HCT116 (cell line): ENCODE results near the gene LDLRAD4. TPM values are rescaled to one million over a fixed set of nuclear protein-coding genes. Genes with fewer than 3 reads are reported as not detected.

Experiments used
- ATAC-seq: fragments of 200-7000 bp; cut with Tn5 transposase; 2 replicates; pipeline ENCODE4 v1.9.1; 2020; ENCODE audit warnings: mild to moderate bottlenecking, moderate library complexity
- BruUV-seq: library from RNA; stranded (reverse); fragments of 400-500 nt; replicated peaks from 2 replicates; lab custom pipeline; 2021; lab: Mats Ljungman, UMichigan
- CTCF ChIA-PET: fragments of 300-600 bp; sonication (Branson Sonifier 250); formaldehyde crosslinking; loops from one replicate; lab custom pipeline; 2021; ENCODE audit warnings: antibody characterized with exemption; lab: Charles Lee
- POLR2A ChIA-PET: fragments of 300-600, 350-600 bp; sonication (Branson Sonifier 250); formaldehyde crosslinking; loops from one replicate; lab custom pipeline; 2021; ENCODE audit warnings: antibody characterized with exemption; lab: Charles Lee
- RAD21 ChIA-PET, 2 experiments: fragments of 300-600 bp; sonication (Branson Sonifier 250); formaldehyde crosslinking; loops; one replicate each; lab custom pipeline; 2023; ENCODE audit warnings: low total read pairs in 2 of 2; ENCODE audit not compliant: uncharacterized antibody in 2 of 2, unreplicated experiment in 2 of 2, low non-redundant PET in 1 of 2; lab: Charles Lee
- DNase-seq: peaks from one replicate; pipeline ENCODE4 v3.0.0-alpha.2; 2010; ENCODE audit warnings: low read depth, low spot score
- H2AFZ ChIP-seq: fragments of 200-600 bp; shearing (Covaris generic), sonication (generic); 2 replicates; pipeline ENCODE4 v1.6.1; 2017; ENCODE audit warnings: low read depth, mixed run types, mixed read lengths, antibody characterized with exemption, low read length; ENCODE audit not compliant: poor library complexity, severe bottlenecking
- H3K27ac ChIP-seq: 2 replicates; pipeline ENCODE4 v1.5.1; 2012; ENCODE audit warnings: low read depth, low read length
- H3K27me3 ChIP-seq: fragments of 200-600 bp; sonication (generic); 2 replicates; pipeline ENCODE4 v1.6.1; 2016; ENCODE audit warnings: mixed run types, low read length, mixed read lengths; ENCODE audit not compliant: insufficient read depth
- H3K36me3 ChIP-seq, 2 experiments: fragments of 200-500 bp in 1 of 2; fragments of 200-600 bp in 1 of 2; sonication (Bioruptor generic) in 1 of 2; sonication (generic) in 1 of 2; 2 replicates each; pipeline versions ENCODE4 v1.5.1 to v1.6.1; 2014 to 2016; ENCODE audit warnings: low read length in 2 of 2, inconsistent platforms in 1 of 2, mixed read lengths in 1 of 2, mixed run types in 1 of 2; ENCODE audit not compliant: insufficient read depth in 2 of 2, control insufficient read depth in 1 of 2
- H3K4me1 ChIP-seq, 2 experiments: fragments of 200-600 bp in 1 of 2; sonication (generic) in 1 of 2; 2 replicates each; pipeline versions ENCODE4 v1.5.1 to v1.6.1; 2012 to 2017; ENCODE audit warnings: low read length in 2 of 2, inconsistent platforms in 1 of 2, mild to moderate bottlenecking in 1 of 2, mixed read lengths in 1 of 2, mixed run types in 1 of 2, moderate library complexity in 1 of 2; ENCODE audit not compliant: insufficient read depth in 2 of 2, control insufficient read depth in 1 of 2
- H3K4me2 ChIP-seq: fragments of 200-600 bp; sonication (generic); 2 replicates; pipeline ENCODE4 v1.6.1; 2017; ENCODE audit warnings: mixed run types, low read length, mixed read lengths
- H3K4me3 ChIP-seq, 2 experiments: fragments of 200-600 bp in 1 of 2; sonication (generic) in 1 of 2; replicated peaks in 1 of 2; 2 replicates each; pipeline ENCODE4 v1.5.1; 2011 to 2016; ENCODE audit warnings: low read length in 2 of 2, control low read depth in 1 of 2, low read depth in 1 of 2, mild to moderate bottlenecking in 1 of 2, mixed read lengths in 1 of 2, mixed run types in 1 of 2
- H3K79me2 ChIP-seq: fragments of 200-600 bp; sonication (generic); 2 replicates; pipeline ENCODE4 v1.6.1; 2017; ENCODE audit warnings: mild to moderate bottlenecking, mixed run types, low read length, moderate library complexity, mixed read lengths; ENCODE audit not compliant: insufficient read depth
- H3K9ac ChIP-seq: fragments of 200-600 bp; sonication (generic); 2 replicates; pipeline ENCODE4 v1.6.1; 2016; ENCODE audit warnings: low read length, mixed read lengths
- H3K9me2 ChIP-seq: fragments of 200-600 bp; sonication (generic), shearing (Covaris generic); 2 replicates; pipeline ENCODE4 v1.6.1; 2017; ENCODE audit warnings: mixed run types, mild to moderate bottlenecking, moderate library complexity; ENCODE audit not compliant: insufficient read depth
- H3K9me3 ChIP-seq, 2 experiments: fragments of 200-500 bp in 1 of 2; fragments of 200-600 bp in 1 of 2; sonication (Bioruptor generic) in 1 of 2; sonication (generic) in 1 of 2; 2 replicates each; pipeline ENCODE4 v1.6.1; 2014 to 2017; ENCODE audit warnings: low read length in 2 of 2, mixed read lengths in 2 of 2, inconsistent platforms in 1 of 2, low read depth in 1 of 2, mild to moderate bottlenecking in 1 of 2, mixed run types in 1 of 2, moderate library complexity in 1 of 2; ENCODE audit not compliant: control insufficient read depth in 1 of 2, insufficient read depth in 1 of 2
- H4K20me1 ChIP-seq: fragments of 200-600 bp; sonication (generic), shearing (Covaris generic); 2 replicates; pipeline ENCODE4 v1.6.1; 2017; ENCODE audit warnings: mixed run types, mild to moderate bottlenecking, moderate library complexity; ENCODE audit not compliant: insufficient read depth
- CBX3 ChIP-seq: IDR thresholded peaks from 2 replicates; pipeline ENCODE4 v1.6.1; 2012; ENCODE audit warnings: low read depth
- CTCF ChIP-seq, 3 experiments: fragments of 200-600 bp in 1 of 3; sonication (generic) in 1 of 3; IDR thresholded peaks in 2 of 3; conservative IDR thresholded peaks in 1 of 3; 2 replicates each; pipeline ENCODE4 v1.5.1; 2012 to 2017; ENCODE audit warnings: low read depth in 2 of 3, low read length in 2 of 3, antibody characterized with exemption in 1 of 3, borderline replicate concordance in 1 of 3, control low read depth in 1 of 3, mild to moderate bottlenecking in 1 of 3, mixed read lengths in 1 of 3, mixed run types in 1 of 3, moderate library complexity in 1 of 3; ENCODE audit not compliant: insufficient read depth in 1 of 3
- EGR1 ChIP-seq: IDR thresholded peaks from 2 replicates; pipeline ENCODE4 v1.6.1; 2012; ENCODE audit warnings: low read depth
- EZH2 ChIP-seq: fragments of 200-600 bp; sonication (generic); IDR thresholded peaks from 2 replicates; pipeline ENCODE4 v1.6.1; 2017; ENCODE audit warnings: antibody characterized with exemption, mixed run types
- FOSL1 ChIP-seq: IDR thresholded peaks from 2 replicates; pipeline ENCODE4 v1.6.1; 2012; ENCODE audit warnings: low read depth
- JUND ChIP-seq: IDR thresholded peaks from 2 replicates; pipeline ENCODE4 v1.6.1; 2012
- MAX ChIP-seq: IDR thresholded peaks from 2 replicates; pipeline ENCODE4 v1.6.1; 2012
- POLR2A ChIP-seq: IDR thresholded peaks from 2 replicates; pipeline ENCODE4 v1.7.0; 2011; ENCODE audit warnings: borderline replicate concordance; ENCODE audit not compliant: insufficient read depth, insufficient read length; ENCODE audit errors: extremely low read depth
- POLR2AphosphoS5 ChIP-seq: IDR thresholded peaks from 2 replicates; pipeline ENCODE4 v1.6.1; 2011; ENCODE audit warnings: mild to moderate bottlenecking, low read depth, low read length, moderate library complexity
- RAD21 ChIP-seq: IDR thresholded peaks from 2 replicates; pipeline ENCODE4 v1.6.1; 2012; ENCODE audit warnings: low read depth, mild to moderate bottlenecking
- SIN3A ChIP-seq: IDR thresholded peaks from 2 replicates; pipeline ENCODE4 v1.6.1; 2012; ENCODE audit warnings: low read depth
- YY1 ChIP-seq: IDR thresholded peaks from 2 replicates; pipeline ENCODE4 v1.6.1; 2011; ENCODE audit warnings: low read length, low read depth, moderate library complexity, mild to moderate bottlenecking; ENCODE audit not compliant: insufficient replicate concordance; ENCODE audit errors: extremely low read depth
- ZBTB33 ChIP-seq: IDR thresholded peaks from 2 replicates; pipeline ENCODE4 v1.6.1; 2011; ENCODE audit warnings: mild to moderate bottlenecking, low read length, moderate library complexity; ENCODE audit not compliant: insufficient replicate concordance; ENCODE audit errors: extremely low read depth
- ZFX ChIP-seq: fragments of 450-650 bp; IDR thresholded peaks from 2 replicates; pipeline ENCODE4 v1.6.1; 2017
- ZNF274 ChIP-seq: fragments of 200-500 bp; sonication (Bioruptor generic); IDR thresholded peaks from 2 replicates; pipeline ENCODE4 v1.6.1; 2014; ENCODE audit warnings: mild to moderate bottlenecking, low read depth, low read length, inconsistent platforms
- intact Hi-C: fragments of 100-400 bp; cut with micrococcal nuclease; formaldehyde crosslinking; loops from 2 replicates; pipeline ENCODE4 v1.10.0; 2022
- total RNA-seq: library from RNA; stranded (reverse); gene quantifications from one replicate; pipeline ENCODE4 v1.2.1, GENCODE V29; 2021; ENCODE audit not compliant: unreplicated experiment

LDLRAD4 gene
- total RNA-seq, 1 experiment from 2014 or later, result 1.2 TPM

GRCh38 chr18:13308369-13308768 lies 89.8 kb downstream of the LDLRAD4 start:
- POLR2A ChIA-PET, result no interaction called here
- ATAC-seq, result no peak
- H3K9ac ChIP-seq, result no peak overlapping the region

More at GRCh38 chr18:13308369-13308768, 89.8 kb downstream of the LDLRAD4 start:
- RAD21 ChIA-PET, result no interaction called here
- no peaks in the 10 kb centered on the region for H3K9me3 ChIP-seq
- no peaks in the 10 kb centered on the region for H3K4me1 ChIP-seq
- CTCF ChIA-PET, result no interaction called here
- no peak for DNase-seq
- H2AFZ ChIP-seq, result no peak overlapping the region
- H3K79me2 ChIP-seq, result no peaks in the 10 kb centered on the region
- no peak overlapping the region for H3K4me2 ChIP-seq
- no TSS peak for BruUV-seq
- H3K27ac ChIP-seq, result no peak overlapping the region
- no peak overlapping the region for H3K4me3 ChIP-seq
- TF ChIP-seq MAX, result no peak
- no peak for TF ChIP-seq EGR1
- TF ChIP-seq CTCF (IDR thresholded peaks at IDR 0.05 in 2 of 3, conservative IDR thresholded peaks at IDR 0.05 in 1 of 3; ENCODE audit: borderline replicate concordance in 1 of 3, insufficient read depth in 1 of 3, low read depth in 2 of 3, low read length in 2 of 3), result no peak
- no peak for TF ChIP-seq POLR2A
- TF ChIP-seq JUND, result no peak
- no peak for TF ChIP-seq RAD21
- no peak for TF ChIP-seq ZBTB33
- TF ChIP-seq YY1, result no peak
- TF ChIP-seq ZFX, result no peak
- TF ChIP-seq CBX3, result no peak
- no peak for TF ChIP-seq POLR2AphosphoS5
- TF ChIP-seq FOSL1, result no peak
- TF ChIP-seq SIN3A, result no peak
- no peak for TF ChIP-seq ZNF274
- TF ChIP-seq EZH2, result no peak
- TF ChIP-seq, all 23 proteins: peak for 0
- H3K27me3 ChIP-seq, result 0 out of 2 replicates have a peak, but pooled peaks cover 5% of the 10 kb centered on the region
- intact Hi-C loops, result no loop called here
- H3K9me2 ChIP-seq, result no peaks in the 10 kb centered on the region
- no peaks in the 10 kb centered on the region for H3K36me3 ChIP-seq
- H4K20me1 ChIP-seq, result no peaks in the 10 kb centered on the region
